KG1 (cell line): ENCODE results near the gene POMT1.
"Not testable (repeated sequence)": the region's sequence is repeated elsewhere in the genome, so short reads cannot be mapped to it uniquely, and the experiment has no call there.

ENCODE experiments used
- DNase-seq: peaks from one replicate; lab custom pipeline; 2025; lab: John Stamatoyannopoulos, UW

The POMT1 gene

GRCh38 chr9:131499254-131499767 is 3.4 kb upstream of the POMT1 start:
- DNase-seq, result no peak

GRCh38 chr9:131500377-131500776 is 2.3 kb upstream of the POMT1 start:
- no peak for DNase-seq

- DNase-seq, result no peak
These were observed 1.7 kb upstream of the POMT1 start for GRCh38 chr9:131500939-131501541.

- peak; percentile 14 for DNase-seq
These were observed 1.1 kb downstream of the POMT1 start for GRCh38 chr9:131503626-131504465.

DNA sequence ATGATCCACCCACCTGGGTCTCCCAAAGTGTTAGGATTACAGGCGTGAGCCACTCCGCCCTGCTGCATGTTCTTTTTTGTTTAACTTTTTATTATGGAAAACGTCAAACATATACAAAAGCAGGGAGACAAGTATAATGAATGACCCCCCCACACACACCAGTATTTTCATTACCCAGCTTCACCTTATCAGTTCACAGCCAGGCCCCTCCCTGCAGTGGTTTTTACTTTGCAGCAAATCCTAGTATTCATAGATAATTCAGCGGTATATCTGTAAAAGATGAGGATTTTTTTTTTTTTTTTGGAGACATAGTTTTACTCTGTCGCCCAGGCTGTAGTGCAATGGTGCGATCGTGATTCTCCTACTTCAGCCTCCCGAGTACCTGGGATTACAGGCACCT is 2.3 kb downstream of the POMT1 start:
- DNase-seq, result no peak

- DNase-seq, result no peak
These were observed 8.7 kb downstream of the POMT1 start for GRCh38 chr9:131511416-131511815.

- DNase-seq, result no peak
These were observed 9.2 kb downstream of the POMT1 start for GRCh38 chr9:131511880-131512279.

DNA sequence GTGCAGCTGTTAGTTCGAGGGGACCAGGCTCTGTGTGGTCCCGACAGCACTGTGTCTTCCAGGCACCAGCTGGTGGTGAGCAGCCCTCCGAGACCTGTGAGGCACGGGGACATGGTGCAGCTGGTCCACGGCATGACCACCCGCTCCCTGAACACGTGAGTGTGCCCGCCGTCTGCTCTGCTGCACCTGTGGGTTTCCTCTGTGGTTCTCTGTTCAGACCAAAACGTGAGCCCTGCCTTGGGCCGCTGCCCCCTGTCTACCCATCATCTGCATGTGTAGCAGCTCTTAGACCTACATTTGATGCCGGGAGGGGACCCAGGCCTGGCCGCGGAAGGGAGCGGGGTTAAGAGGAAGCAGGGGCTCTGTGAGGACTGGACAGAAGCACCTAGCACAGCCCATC is 10.5 kb downstream of the POMT1 start:
- no peak for DNase-seq

DNA sequence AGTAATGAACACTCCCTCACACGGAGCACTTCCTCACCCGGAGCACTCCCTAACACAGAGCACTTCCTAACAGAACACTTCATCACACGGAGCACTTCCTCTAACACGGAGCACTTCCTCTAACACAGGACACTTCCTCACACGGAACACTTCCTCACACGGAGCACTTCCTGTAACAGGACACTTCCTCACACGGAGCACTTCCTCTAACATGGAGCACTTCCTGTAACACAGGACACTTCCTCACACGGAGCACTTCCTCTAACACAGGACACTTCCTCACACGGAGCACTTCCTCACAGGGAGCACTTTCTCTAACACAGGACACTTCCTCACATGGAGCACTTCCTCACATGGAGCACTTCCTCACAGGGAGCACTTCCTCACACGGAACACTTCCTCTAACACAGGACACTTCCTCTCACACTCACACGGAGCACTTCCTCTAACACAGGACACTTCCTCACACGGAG is 12.9 kb downstream of the POMT1 start:
- not testable (repeated sequence) for DNase-seq

DNA sequence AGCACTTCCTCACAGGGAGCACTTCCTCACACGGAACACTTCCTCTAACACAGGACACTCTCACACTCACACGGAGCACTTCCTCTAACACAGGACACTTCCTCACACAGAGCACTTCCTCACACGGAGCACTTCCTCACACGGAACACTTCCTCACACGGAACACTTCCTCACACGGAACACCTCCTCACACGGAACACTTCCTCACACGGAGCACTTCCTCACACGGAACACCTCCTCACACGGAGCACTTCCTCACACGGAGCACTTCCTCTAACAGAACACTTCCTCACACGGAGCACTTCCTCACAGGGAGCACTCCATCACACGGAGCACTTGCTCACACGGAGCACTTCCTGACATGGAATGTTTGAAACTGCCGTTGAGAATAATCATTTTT is 13.4 kb downstream of the POMT1 start:
- no peak for DNase-seq

DNA sequence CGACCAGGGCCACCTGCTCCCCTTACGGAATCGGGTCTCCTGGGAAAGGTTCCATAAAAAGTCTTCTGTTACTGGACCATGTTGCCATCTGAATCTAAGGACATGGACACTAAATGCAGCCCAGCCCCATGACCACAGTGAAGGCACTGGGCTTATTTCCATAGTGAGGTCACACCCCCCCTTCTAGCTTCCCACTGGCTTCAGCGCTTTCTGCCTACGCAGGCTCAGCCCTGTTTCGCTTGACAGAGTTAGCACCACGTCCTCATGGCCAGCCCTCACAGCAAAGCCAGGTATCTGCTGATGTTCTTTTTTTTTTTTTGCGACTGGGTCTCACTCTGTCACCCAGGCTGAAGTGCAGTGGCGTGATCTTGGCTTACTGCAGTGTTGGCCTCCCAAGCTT is 14.2 kb downstream of the POMT1 start:
- no peak for DNase-seq

DNA sequence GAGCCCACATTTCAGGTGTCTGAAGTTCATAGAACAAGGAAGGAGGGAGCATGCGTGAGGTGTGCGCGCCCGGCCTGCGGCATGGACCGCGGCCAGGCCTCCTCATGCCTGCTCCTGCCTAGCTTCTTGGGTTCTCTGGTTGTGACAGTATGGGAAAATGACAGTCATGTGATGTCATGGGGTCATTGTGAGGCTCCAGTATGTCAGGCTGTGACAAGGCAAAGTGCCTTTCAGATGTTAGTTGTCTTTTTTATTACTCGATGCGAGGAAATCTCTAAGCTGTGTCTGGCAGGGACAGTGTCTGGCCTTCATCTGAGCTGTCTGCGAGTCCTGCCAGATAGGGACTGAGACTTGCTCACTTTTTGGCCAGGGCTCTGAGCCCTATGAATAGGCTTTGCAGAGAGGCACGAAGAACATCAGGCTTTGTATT is 15.1 kb downstream of the POMT1 start:
- no peak for DNase-seq

- no peak for DNase-seq
These were observed 15.8 kb downstream of the POMT1 start for GRCh38 chr9:131518553-131518952.

GRCh38 chr9:131520503-131520902 is 17.8 kb downstream of the POMT1 start:
- DNase-seq, result no peak

- DNase-seq, result no peak
These were observed 18.5 kb downstream of the POMT1 start for GRCh38 chr9:131521203-131521602.

GRCh38 chr9:131521822-131522221 is 19.1 kb downstream of the POMT1 start:
- DNase-seq, result no peak

- DNase-seq, result no peak
These were observed 19.8 kb downstream of the POMT1 start for GRCh38 chr9:131522257-131523085.

DNA sequence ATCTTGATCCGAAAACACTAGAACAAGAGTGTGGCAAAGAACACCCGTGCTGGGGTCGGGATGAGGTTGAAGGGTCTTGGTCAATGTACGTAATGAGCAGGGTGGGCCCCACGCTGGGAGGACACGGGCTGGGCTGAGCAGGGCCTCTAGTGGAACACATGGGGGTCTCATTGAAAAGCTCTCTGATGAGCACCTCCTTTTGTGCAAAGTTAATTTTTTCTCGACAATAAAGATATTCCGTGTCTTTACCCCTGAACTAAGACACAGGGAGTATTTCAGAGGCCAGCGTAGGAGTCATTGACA is 20.3 kb downstream of the POMT1 start:
- DNase-seq, result no peak

DNA sequence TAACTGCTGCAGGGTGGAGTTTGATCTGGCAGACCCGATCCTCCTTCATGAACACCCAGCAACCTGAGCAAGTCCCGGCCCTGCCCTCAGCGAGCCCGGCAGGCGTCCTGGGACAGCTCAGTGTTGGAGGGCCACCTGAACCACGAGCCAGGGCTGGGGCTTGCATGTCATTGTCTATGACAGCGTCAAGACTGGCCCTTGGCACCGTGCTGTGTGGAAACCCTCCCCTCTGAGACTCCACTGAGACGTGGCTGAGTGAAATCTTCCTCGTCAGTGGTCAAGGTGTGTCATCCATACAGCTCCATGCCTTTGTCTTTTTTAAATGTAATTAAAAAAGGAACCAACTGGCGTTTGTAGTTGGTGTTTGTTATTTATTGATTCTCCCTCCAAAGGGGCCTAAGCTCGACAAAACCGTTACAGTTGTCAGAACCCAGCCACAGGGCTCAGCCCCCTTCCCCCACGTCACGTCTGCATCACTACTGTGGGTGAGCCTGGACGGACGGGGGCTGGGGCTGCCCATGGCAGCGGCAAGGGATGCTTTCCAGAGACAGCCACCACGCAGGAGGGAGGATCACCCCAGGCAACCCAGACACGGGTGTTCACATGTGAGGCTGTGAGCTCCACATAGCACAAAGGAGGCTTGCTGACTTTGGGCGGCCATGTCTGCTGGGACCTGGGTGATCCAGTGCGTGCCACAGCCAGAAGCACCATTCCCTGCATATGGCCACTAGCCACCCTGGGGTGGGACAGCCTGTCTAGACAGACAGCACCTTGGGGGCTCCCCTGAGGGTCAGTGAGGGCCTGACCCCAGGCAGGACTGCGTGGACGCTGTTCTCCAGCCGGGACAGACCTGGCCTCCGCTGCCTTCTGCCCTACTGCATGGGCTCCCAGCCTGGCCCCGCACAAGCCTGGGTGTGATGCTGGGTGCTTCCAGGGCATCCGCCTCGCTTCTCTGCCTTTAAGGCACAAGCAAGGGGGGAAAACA is 21.0 kb downstream of the POMT1 start:
- DNase-seq, result no peak

DNA sequence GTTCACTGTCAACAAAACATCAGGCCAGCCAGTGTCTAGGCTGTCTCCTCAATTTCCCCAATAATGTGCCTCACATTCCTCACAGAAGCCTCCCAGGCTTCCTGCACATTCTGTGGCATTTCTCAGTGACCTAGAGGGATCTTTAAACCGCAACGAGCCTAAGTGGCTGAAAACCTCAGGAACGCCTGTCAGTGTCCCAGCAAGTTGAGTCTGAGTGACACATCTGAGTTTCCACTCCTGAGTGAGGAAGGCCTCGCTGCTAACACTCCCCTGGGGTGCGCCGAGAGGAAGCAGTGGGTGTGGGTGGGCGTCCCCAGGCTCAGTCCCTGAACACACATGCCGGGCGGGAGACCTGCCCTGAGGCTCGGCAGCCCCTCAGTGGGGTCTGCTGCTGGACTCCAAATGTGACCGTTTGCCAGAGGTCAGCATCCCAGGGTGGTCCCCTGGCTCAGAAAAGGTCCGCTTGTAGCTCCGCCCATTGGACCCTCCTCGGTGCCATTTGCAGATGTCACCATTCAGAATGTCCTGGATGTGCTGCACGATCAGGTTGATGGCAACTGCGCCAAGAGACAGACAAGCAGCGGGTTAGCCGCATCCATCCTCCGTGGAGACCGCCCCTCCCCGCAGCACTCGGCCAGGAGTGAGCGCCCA is 22.1 kb downstream of the POMT1 start:
- DNase-seq, result no peak
